GM18502 (cell line): ENCODE results near the gene ACTG1.

Experiments used
- ATAC-seq: cut with Tn5 transposase; IDR thresholded peaks from one replicate; pipeline ENCODE4 v1.9.1; 2021; ENCODE audit warnings: mild to moderate bottlenecking; ENCODE audit not compliant: unreplicated experiment, poor library complexity

The ACTG1 gene

DNA sequence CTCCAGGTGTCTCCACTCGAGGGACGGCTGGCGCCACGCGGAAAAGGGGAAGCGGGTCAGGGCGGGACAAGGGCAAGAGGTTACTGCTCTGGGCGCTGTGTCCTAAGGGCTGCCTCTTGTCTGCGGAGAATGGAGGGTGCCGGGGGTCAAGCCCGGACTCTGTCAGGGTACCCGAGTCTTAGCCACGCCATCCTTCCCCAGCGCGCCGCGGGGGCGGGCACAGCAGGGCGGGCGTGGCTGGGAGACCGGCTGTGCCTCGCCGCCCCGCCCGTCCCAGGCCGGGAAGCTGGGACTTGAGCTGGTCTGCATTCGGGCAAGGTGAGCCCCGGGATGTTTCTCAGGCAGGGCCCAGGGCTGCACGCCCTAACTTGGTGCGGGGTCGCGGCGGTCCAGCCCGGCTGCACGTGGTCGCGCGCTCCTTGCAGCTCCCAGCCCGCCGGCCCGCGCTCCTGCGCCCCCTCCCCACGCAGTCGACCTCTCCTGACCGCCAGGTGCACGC lies 6.2 kb upstream of the ACTG1 start:
- ATAC-seq, result no peak

DNA sequence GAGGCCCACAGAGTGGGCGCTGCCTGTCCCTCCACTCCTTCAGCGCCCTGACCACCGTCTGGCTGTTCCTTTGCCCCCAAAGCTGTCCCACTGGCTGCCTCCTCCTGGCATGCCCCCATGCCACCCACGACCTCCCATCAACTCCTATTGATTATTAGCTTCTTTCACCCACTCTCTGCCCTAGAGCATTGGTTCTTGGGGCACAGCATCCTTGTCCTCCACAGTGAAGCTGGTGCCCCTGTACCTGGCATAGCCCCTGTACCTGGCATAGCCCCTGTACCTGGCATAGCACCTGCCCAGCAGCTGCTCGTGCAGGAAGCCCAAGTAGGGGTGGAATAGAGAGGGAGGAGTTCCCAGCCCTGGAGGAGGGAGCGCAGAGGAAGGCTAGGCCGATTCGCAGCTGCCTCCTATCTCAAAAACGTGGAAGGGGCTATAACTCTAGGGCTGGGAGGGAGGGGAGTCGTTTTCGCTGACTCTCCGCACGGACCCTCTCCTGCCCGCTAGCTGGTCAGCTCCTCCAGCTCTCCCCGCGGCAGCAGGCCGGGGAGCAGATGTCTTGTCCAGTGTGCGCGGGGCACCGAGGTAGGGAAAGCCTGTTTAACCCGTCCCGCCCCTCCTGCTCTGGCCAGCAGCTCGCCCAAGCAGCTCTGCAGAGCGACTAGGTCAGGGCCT lies 5.7 kb upstream of the ACTG1 start:
- no peak for ATAC-seq

DNA sequence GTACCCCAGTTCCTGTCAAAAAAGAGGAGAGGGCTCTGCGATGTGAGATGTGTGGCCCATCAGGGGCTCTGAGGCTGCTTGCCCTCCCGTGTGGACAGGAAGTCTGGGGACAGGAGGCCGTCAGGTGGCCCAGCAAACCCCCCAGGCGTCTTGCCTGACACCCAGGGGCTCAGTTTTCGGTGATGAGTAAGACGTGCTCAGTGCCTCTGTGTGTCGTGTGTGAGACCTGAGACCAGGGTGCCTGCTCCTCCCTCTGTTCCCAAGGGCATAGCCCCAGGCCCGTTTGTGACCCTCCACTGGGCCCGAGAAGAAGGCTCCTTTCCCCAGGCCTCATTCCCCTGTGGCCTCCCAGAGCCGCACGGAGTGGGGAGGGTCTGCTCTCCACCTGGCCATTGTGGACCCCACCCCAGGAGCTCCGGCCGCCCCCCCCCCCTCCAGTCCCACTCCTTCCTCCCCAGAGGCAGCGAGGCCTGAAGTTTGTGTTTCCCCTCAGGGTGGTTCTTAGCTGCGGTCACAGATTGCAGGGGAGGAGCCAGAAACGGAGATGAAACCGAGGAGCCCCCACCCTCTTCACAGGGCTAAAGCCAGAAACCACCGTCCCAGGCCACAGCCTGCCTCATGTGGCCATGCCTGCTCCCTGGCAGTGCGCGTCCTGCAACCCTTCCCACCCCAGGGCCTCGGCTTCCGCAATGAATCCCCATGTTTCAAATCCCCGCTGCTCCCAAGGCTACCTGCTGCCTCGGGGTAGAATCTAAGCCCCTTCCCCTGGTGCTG lies 4.9 kb upstream of the ACTG1 start:
- ATAC-seq, result peak; percentile 26

DNA sequence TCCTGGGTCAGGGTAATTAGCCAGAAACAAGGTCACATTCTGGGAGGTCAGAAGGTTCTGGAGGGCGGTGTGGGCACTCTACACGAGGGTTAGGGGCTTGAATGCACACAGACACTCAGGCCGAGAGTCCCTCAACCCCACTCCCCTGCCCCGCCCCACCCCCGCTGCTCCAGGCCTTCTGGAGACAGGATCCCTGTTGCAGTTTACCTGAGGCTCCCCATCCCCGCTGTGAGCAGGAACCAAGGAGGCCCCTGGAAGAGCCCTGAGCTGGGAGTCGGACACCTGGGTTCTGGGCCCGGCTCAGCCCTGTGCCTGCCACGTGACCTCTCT lies 4.4 kb upstream of the ACTG1 start:
- no peak for ATAC-seq

DNA sequence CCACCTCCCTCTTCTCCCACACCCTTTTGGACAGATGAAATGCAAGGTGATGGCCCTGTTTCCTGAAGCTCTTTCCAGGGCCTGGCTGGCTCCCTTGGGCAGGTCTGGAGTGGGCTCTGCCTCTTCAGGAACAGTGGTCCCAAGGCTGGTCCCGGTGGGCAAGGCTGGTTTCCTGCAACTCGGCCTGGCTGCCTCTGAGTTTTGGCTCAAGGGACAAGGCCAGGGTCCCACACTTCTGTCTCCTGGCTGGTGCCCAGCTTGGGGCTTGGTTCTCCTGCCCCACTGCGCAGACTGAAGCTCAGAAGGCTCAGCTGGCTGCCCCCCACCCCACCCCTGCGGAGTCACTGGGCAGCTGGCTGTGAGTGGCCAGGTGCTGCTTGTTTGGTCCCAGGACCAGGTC lies 3.8 kb upstream of the ACTG1 start:
- no peak for ATAC-seq

DNA sequence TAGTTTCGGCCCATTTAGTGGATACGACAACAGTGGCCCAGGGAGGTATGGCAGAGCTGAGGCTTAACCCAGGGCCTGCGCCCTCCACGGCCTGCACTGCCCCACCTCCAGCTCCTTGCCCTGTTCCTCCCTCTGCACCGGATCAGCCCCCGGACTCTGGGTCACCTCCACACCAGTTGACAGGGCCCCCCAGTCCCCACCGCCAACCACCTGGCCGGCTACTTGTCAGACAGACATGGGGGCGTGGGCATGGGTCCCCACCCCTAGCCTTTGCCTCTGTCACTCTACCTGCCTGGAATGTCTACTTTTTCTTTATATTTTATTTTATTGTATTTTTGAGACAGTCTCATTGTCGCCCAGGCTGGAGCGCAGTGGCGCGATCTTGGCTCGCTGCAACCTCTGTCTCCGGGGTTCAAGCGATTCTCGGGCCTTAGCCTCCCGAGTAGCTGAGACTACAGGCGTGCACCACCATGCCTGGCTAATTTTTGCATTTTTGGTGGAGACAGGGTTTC lies 3.0 kb upstream of the ACTG1 start:
- no peak for ATAC-seq

DNA sequence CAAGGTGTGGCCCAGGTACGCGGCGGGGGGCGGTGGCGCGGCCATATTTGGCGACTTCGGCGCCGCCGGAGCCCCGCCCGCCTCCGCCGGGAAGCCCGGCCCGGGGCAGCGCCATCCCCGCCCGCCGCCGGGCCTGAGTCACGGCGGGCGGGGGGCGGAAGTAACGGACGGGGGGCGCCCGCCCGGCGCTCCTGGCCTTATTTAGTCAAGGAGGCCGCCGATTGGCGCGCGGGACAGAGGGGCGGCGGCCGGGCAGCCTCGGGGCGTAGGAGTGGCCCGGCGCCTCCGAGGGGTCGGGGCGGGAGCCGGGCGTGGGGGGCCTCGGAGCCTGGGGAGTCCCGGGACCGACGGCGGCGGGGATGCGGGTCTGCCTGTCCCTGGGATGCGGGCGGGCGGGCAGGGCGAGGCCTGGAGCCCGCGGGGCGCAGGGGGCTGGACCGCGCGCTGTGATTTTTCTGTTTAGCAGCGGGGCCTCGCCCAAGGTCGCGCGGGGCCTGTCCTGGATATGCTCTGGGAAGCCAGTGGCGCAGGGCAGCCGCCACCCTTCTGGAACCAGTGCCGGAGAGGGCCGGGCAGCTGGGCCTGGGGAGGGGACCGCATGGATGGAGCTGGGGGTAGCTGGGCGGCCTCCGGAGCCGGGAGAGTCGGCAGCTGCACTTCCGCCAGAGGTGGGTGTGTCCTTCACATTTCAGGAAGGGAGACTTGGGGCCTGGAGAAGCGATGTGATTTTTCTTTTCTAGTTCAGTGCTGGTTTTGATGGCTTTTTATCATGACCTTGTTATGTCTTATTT lies 2.3 kb upstream of the ACTG1 start:
- peak; percentile 20 for ATAC-seq

DNA sequence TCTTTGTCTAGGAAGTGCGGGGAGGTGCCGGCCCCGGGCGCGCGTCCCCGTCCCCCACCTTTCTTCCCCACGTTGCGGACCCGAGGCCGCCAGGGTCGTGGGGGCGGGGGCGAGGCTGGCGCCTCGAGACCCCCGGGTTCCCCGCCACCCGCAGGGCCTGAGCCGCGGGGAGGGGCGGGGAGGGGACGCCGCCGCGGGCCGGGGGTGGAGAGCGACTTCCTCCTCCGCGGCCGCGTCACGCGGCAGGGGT lies 1.8 kb upstream of the ACTG1 start:
- ATAC-seq, result no peak

DNA sequence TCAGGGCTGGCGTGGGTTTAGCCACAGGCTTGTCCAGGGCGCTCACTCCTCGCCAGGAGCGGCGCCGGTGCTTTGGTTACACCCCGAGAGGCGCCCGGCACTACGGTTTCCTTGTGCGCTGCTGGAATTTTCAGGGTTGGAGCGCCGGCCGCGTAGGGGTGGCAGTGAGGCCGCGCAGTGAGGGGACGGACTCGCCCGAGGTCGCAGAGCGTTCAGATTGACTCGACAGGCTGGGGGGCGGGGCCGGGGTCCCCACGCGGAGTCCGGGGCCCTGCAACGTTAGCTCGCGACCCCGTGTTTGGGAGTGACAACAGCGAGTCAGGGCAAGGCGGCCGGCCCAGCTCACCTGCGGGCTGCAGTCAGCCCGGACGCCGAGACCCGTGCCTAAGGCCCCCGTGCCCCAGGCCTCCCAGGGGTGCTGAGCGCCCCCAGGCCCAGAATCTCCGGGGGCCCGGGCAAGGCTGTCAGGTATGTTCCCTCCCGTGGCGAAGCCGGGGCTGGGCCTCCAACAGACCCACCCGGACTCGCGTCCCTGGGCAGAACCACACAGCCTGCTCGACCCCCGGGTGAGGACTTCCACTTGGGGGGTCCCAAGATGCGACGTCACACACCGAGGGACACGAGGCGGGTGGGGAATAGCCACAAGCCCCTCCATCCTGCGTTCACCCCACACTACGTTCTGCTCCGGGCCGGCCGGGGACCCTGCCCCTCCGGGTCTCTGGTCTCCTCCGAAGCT lies 1.3 kb upstream of the ACTG1 start:
- no peak for ATAC-seq

DNA sequence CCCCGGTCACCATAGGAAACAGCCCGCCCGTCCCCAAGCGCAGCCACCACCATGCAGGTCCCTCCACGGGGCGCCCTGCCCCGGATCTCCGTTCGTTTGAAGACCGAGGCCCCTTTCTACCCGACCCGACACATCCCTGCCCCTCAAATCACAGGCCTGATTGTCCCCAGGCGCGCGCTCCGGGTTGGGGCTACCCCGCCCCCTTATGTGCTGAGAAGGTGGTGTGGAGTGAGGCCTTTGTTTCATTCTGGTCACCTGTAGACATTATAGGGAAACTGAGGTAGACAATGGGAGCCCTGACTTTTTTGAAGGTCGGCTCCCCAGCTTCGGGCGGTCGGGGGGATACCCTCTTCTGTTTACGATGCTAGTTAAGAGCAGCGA lies 763 bp upstream of the ACTG1 start:
- ATAC-seq, result no peak

DNA sequence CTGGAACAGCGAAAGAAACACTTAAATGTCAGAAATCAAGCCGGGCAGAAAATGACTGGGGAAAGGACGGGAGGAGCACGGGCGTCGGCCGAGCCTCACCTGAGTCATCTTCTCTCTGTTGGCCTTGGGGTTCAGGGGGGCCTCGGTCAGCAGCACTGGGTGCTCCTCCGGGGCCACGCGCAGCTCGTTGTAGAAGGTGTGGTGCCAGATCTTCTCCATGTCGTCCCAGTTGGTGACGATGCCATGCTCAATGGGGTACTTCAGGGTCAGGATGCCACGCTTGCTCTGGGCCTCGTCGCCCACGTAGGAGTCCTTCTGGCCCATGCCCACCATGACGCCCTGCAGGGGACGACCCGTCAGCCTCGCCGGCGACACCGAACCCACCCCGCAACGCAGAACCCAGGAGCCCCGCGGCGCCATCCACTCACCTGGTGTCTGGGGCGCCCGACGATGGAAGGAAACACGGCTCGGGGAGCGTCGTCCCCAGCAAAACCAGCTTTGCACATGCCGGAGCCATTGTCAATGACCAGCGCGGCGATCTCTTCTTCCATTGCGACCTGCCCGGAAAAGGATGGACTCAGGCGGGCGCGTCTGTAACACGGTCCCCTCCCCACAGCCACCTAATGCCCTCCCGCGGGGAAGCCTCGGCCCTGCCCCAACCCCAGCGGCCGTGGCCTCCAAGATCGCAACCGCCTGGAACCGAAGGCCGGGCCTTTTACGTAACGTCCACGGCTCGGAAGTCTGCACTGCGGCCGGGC lies 616 bp downstream of the ACTG1 start:
- no peak for ATAC-seq

DNA sequence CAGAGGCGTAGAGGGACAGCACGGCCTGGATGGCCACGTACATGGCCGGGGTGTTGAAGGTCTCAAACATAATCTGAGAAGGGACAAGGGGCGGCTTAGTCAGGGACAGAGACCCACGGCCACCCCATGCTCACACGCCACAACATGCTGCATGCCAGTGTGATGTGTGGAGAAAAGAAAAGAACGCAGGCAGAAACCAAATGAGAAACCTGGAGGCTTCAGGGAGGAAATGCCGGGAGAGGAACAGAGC lies 1.1 kb downstream of the ACTG1 start:
- ATAC-seq, result no peak

DNA sequence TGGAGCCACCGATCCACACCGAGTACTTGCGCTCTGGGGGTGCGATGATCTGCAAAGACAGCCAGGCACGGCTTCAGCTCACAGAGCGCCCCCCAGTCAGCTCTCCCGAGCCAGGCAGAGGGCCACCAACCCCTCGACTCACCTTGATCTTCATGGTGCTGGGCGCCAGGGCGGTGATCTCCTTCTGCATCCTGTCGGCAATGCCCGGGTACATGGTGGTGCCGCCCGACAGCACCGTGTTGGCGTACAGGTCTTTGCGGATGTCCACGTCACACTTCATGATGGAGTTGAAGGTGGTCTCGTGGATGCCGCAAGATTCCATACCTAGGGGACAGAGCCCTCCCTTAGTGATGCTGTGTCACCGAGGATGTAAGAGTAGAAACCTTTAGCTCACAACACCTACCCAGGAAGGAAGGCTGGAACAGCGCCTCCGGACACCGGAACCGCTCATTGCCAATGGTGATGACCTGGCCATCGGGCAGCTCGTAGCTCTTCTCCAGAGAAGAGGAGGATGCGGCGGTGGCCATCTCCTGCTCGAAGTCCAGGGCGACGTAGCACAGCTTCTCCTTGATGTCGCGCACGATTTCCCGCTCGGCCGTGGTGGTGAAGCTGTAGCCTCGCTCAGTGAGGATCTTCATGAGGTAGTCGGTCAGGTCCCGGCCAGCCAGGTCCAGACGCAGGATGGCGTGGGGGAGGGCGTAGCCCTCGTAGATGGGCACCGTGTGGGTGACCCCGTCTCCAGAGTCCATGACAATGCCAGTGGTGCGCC lies 1.6 kb downstream of the ACTG1 start:
- no peak for ATAC-seq

DNA sequence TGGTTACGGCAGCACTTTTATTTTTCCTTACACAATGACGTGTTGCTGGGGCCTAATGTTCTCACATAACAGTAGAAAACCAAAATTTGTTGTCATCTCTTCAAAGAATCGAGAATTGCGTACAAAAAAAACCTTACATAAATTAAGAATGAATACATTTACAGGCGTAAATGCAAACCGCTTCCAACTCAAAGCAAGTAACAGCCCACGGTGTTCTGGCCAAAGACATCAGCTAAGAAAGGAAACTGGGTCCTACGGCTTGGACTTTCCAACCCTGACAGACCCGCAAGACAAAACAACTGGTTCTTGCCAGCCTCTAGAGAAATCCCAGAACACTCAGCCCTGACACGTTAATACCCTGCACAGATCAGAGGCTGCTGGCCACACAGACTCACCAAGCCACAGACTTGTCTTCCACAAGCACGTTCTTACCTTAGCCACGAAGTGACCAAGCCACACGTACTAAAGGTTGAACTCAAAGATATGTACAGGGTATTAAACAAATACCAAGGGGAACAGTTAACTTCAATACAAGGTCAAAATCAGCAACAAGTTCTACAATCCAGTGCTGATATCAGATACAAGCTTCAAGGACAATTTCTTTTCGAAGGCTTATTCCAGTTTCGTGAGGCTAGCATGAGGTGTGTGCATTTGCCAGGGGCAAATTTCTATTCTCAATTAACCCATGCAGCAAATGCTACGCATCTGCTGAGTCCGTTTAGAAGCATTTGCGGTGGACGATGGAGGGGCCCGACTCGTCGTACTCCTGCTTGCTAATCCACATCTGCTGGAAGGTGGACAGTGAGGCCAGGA lies 2.4 kb downstream of the ACTG1 start:
- no peak for ATAC-seq

DNA sequence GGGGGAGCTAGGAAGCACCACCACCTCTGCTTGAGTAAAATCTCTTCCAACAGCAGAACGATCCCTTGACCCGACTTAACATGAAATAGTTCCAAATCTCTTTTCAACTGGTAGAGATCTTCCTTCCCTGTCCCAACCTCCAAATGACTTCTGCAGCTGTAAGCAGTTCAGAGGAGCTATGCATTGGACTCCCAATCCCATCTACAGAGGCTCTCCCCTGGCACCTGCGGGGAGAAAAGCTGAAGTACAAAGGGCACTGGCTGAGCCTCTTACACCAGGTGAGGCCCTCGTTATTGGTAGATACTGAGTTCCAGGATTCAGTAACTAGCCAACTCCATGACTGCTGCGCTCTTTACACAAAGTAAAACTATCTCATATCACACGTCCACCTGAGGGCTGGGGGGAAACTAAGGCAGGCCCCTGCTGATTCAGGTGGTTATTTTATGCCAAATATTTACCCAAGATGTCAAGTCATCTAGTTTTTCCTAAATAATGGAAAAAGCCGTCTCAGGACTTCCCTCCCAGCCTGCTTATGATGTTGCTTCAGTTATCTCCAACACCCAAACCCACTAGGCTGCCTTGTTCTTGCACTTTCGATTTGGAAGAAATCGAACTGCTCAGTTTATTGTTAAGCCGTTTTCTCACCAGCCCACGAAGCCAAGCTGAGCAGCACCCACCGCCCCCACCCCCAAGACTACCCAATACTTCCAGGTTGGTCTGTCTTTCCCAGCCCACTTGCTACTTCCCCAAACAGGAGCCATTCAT lies 3.2 kb downstream of the ACTG1 start:
- no peak for ATAC-seq

DNA sequence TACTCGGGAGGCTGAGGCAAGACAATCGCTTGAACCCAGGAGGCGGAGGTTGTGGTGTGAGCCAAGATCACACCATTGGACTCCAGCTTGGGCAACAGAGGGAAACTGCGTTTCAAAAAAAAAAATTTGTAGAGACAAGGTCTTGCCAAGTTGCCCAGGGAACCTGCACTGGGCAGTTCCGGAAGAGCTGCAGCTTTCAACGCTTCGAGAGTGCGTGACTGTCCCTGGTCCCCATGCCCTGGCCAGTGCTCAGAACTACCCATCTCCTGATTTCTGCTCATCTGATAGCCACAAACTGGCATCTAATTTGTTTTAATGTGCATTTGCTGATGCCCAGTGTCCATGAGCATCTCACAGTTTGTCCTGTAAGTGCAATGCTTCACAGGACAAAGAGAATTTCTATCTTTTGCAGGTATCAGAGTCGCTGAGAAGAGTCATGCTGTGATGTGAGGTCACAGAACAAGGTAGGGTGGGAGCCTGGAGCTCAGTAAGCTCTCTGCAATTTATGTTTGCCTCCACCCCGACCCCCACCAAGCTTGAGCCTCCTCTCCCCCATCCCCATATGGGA lies 3.9 kb downstream of the ACTG1 start:
- no peak for ATAC-seq

DNA sequence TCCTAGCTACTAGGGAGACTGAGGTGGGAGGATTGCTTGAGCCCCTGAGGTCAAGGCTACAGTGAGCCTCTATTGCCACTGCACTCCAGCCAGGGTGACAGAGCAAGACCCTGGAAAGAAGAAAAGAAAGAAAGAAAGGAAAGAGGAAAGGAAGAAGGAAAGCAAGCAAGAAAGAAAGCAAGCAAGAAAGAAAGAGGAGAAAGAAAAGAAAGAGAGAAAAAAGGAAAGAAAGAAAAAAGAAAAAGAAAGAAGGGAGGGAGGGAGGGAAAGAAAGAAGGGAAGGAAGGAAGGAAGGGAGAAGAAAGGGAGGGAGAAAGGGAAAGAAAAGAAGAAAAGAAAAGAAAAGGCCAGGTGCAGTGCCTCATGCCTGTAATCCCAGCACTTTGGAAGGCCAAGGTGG lies 9.0 kb downstream of the ACTG1 start:
- no peak for ATAC-seq
